Activated CD8-positive, alpha-beta memory T cell treated with anti-CD3 and anti-CD28 coated beads, Interleukin-2, amount 50 U/mL, for 24 hours (primary cell): ENCODE data around the gene VSNL1.

Experiments used
- DNase-seq: peaks from one replicate; pipeline ENCODE4 v3.0.0-alpha.2; 2020; ENCODE audit errors: extremely low read depth

Gene VSNL1

GRCh38 chr2:17646081-17646554, 105.6 kb downstream of the VSNL1 start:
- DNase-seq = no peak

GRCh38 chr2:17646838-17647701, 106.6 kb downstream of the VSNL1 start:
- no peak for DNase-seq

DNA sequence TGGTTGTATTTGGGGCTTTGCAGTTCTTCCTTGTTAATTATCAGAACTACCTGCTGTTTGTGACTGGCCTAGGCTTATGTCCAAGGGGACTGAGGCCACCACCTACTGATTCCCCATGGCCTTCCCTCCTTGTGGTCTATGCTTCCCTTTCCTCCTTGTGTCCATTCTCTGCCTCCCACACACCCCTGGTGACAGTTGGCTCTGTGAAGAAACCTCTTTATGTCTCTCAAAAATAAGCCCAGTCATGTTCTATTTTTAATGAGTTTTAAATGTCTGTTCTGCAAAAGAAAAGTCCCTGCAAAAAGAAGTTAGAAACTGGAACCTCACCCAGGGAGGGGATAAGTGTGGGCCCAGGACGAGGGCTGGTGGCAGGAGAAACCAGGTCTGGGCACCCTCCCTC, 108.1 kb downstream of the VSNL1 start:
- DNase-seq = no peak

- no peak for DNase-seq
Measured at GRCh38 chr2:17649026-17649425, 108.5 kb downstream of the VSNL1 start.

DNA sequence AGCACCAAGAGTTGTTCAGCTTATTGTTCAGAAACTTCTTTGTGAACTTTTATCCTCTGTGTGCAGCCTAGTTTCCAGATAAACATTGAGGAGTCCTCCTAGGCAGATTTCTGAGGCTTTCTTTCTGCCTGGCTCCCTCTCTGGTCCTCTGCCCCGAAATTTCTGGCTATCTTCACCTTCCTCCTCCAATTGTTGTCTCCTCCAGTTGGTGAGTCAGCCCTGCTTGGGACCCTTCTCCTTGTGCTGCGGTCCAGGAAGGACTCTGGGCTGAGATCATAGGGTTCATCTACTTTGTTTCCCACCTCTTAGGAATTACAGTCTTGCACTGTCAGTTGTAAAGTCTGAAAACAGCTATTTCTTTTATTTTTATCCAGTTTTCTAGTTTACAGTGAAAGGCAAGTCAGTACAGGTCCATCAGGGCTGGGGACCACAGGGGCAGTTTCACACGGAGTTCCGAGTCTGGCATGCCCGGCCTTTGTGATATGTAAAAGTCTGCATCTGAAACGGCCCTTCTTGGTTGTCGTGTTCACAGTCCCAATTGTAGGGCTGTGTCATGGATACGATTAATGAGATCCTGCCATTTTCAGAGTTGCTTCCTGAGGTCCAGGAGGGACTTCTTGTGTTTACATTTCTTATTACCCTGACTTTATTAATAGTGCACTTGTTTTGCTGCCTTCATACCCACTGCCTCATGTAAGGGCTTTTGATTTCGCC, 112.3 kb downstream of the VSNL1 start:
- no peak for DNase-seq

GRCh38 chr2:17657759-17658158, 117.3 kb downstream of the VSNL1 start:
- no peak for DNase-seq

DNA sequence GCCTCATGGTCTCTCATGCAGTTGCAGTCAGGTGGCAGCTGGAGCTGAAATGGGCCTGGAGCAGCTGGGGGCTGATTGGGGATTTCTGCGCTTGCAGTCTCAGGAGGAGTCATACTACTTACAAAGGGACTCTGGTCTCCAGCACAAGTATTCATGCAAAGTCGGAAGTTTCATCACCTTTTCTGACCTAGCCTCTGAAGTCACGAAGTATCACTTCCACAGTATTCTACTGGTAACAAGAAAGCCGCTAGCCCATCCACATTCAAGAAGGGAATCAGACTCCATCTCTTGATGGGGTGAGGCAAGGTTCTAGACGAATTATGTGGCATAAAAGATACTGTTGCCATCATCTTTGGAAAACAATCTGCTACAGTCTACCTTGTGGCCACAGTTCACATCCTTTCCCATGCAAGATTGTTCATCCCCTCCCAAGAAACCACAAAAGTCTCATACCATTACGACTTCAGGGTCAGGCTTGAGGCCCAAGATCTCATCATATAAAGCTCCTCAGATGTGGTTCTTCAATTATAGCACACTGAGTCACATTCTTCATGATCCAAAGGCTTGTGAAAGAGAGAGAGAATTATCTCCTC, 117.9 kb downstream of the VSNL1 start:
- DNase-seq = no peak

DNA sequence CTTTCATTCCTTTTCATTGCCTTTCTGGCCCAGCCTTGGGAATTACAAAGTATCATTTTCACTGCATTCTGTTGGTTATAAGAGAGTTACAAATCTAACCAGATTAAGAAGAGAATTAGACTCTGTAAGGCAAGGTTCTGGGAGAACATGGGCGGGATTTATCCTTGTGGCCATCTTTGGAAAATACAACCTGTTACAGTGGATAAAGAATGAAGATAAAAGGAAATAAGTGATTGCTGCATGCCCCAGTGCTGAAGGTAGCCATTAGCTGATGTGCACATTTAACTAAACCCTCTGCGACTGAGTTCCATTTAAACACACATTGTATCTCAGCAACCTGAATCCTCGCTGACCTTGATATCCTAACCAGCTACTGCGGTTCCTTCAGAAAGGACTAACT, 119.7 kb downstream of the VSNL1 start:
- DNase-seq = no peak

DNA sequence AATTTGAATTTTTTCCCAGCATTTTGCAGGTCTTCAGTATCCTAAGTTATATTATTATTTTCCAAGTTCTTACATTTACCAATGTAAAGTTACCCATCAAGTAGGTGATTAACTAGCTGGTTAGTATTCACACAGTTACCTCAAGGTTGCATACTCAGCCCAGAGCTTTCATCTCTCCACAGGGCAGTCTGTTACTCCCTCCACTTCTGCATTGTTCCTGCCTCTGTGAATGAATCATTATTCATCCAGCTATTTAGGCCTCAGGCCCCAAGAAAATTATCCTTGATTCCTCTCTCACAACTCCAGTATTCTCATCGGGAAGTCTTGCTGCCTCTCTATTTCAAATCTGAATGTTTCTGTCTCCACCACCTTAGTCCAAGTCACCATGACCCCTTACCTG, 121.0 kb downstream of the VSNL1 start:
- DNase-seq = no peak

DNA sequence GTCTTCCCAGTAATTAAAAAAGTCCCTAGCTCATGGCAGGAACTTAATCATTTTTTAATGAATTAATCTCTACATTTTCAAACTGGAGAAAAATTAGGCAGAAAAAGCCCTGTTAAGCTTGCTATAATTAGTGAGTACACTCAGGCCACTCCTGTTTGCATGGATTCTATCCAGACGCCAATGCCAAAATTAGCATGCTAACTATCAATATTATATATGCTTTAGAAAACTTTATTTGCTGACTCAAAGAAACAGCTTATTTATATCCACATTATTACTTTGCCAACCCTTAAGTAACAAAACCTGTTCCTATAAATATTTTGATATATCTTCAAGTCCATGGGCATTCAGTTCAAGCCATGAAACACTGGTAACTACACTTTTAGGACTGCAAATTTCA, 122.2 kb downstream of the VSNL1 start:
- no peak for DNase-seq

GRCh38 chr2:17664534-17664933, 124.0 kb downstream of the VSNL1 start:
- DNase-seq = no peak

GRCh38 chr2:17667898-17668297, 127.4 kb downstream of the VSNL1 start:
- no peak for DNase-seq

GRCh38 chr2:17672583-17673317, 132.3 kb downstream of the VSNL1 start:
- no peak for DNase-seq

DNA sequence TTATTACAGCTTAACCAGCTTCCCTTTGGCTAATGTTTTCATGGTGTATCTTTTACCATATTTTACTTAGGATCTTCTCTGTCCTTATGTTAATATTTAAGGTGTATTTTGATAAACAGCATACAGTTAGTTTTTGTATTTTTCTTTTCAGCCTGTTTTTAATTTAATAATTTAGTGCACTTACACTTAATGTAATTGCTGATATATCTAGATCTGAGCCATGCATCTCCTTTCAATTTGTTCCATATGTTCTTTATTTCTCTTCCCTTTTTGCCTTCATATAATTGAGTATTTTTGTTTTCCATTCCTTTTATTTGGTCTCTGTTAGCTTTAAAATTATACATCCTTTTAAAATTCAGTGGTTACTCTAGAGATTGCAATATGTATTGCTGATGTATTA, 134.3 kb downstream of the VSNL1 start:
- DNase-seq = no peak

GRCh38 chr2:17680119-17680518, 139.6 kb downstream of the VSNL1 start:
- no peak for DNase-seq

DNA sequence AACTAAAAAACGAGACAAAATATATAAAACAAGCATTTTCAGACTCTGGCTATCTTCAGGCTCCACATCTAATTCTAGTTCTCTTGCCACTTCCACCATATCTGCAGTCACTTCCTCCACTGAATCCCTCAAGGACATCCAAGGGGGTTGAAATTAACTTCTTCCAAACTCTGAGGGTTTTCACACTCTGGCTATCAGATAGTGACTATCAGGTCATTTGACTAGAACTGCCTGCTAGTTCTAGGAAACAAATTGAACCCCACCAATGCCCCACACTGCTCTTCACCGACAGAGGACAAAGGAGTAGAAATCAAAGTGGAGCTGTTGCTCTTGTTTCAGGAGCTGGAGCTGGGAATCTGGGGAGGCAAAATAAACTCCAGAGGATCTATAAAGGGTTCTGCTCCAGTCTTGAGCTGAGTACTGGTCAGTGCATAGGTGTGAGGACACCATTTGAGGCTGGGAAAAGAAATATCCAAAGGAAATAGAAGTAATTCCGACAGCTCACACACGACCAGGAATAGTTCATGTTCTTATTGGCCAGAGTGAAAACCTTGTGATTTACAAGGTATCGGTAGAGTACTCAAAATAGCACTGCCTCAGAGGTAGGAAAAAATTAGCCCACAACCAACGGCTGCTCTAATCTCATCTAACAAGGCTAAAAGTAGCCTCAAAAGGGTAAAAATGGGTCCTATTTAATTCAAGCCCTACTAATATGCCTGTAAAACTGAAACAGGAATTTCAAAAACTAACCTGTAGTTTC, 141.8 kb downstream of the VSNL1 start:
- no peak for DNase-seq

DNA sequence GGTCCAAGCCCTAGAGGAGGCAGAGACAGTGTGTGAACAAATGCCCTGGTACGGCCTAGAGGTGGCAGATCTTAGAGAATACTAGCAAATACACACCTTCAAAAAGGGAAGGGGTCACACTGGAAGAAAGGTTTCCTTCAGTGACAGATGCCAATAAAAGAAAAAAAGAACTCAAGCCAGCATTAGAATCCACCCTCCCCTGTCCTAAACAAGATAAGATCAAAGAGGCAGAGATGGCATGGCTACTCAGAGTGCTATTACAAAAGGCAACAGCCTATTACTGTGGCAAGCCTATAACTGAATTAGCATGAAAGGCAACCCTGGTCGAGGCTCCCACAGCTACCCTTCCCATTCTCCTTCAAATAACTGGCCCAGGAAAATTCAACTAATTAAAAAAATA, 143.5 kb downstream of the VSNL1 start:
- DNase-seq = no peak

GRCh38 chr2:17688600-17688999, 148.1 kb downstream of the VSNL1 start:
- no peak for DNase-seq

GRCh38 chr2:17689010-17689409, 148.5 kb downstream of the VSNL1 start:
- no peak for DNase-seq

- no peak for DNase-seq
Measured at GRCh38 chr2:17690776-17691175, 150.3 kb downstream of the VSNL1 start.
